T-helper 1 cell treated with Interleukin-12 subunit alpha and Interleukin-12 subunit beta and Interleukin-4 antibody, amounts not matched to agents 30 μg/mL and 1 μg/mL, for 36 hours (primary cell): ENCODE data around the gene CDCA7.
"Not testable (repeated sequence)": the region's sequence is repeated elsewhere in the genome, so short reads cannot be mapped to it uniquely, and the experiment has no call there.

ENCODE experiments used
- H3K27ac Mint-ChIP-seq: one replicate; pipeline ENCODE4 v1.8.0; 2021; ENCODE audit warnings: mild to moderate bottlenecking, mixed read lengths
- H3K27me3 Mint-ChIP-seq: one replicate; pipeline ENCODE4 v1.8.0; 2021; ENCODE audit warnings: low read depth, mixed read lengths
- H3K36me3 Mint-ChIP-seq: one replicate; pipeline ENCODE4 v1.8.0; 2021; ENCODE audit warnings: low read depth, mixed read lengths
- H3K4me1 Mint-ChIP-seq: one replicate; pipeline ENCODE4 v1.8.0; 2021; ENCODE audit warnings: low read depth, mixed read lengths
- H3K4me3 Mint-ChIP-seq: one replicate; pipeline ENCODE4 v1.8.0; 2021; ENCODE audit warnings: mild to moderate bottlenecking, moderate library complexity, mixed read lengths
- H3K9me3 Mint-ChIP-seq: one replicate; pipeline ENCODE4 v1.8.0; 2021; ENCODE audit warnings: mixed read lengths

CDCA7 gene

DNA sequence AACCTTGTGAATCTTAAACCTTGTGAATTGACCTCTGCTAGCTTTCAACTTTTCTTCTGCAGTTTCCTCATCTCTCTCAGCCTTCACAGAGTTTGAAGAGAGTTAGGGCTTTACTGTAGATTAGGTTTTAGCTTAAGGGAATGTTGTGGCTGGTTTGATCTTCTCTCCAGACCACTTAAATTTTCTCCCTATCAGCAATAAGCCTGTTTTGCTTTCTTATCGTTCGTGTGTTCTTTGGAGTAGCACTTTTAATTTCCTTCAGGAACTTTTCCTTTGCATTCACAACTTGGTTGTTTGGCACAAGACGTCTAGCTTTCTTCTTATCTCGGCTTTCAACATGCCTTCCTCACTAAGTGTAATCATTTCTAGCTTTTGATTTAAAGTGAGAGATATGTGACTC lies 2.8 kb upstream of the CDCA7 start:
- H3K4me1 Mint-ChIP-seq: peaks cover 34% of the 10 kb centered on the region

DNA sequence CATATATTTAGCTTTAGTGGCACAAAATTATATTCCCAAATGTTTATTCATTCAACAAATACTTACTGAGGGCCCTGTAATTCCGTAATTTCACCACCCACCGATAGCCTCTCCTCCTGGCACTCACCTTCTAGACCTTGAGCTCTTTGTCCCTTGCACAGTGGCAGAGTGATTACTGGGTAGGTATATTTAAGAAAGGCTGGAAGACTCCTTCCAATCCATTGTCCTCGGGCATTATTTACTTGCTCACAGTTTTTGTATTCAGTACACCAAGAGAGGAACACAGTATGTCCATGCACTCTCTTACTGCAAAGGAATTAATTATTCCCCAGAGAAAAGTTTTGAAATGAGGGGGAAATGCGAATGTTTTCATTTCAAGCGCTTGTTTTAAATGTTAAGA lies 1.1 kb upstream of the CDCA7 start:
- H3K27ac Mint-ChIP-seq: peak overlapping the region; percentile 95
- peaks cover 3% of the 10 kb centered on the region for H3K36me3 Mint-ChIP-seq
- peak overlapping the region; percentile 92 for H3K4me3 Mint-ChIP-seq
- peaks cover 6% of the 10 kb centered on the region for H3K27me3 Mint-ChIP-seq
- no peaks in the 10 kb centered on the region for H3K9me3 Mint-ChIP-seq
- H3K4me1 Mint-ChIP-seq: peaks cover 40% of the 10 kb centered on the region

More for the DNA sequence above, 2.8 kb upstream of the CDCA7 start:
- Mint-ChIP-seq H3K27me3 (peaks cover 6% of the 10 kb centered on the region), H3K4me3 (no peak overlapping the region), H3K27ac (no peak overlapping the region), H3K9me3 (peaks cover under 1% of the 10 kb centered on the region), H3K36me3 (peaks cover 1% of the 10 kb centered on the region)

DNA sequence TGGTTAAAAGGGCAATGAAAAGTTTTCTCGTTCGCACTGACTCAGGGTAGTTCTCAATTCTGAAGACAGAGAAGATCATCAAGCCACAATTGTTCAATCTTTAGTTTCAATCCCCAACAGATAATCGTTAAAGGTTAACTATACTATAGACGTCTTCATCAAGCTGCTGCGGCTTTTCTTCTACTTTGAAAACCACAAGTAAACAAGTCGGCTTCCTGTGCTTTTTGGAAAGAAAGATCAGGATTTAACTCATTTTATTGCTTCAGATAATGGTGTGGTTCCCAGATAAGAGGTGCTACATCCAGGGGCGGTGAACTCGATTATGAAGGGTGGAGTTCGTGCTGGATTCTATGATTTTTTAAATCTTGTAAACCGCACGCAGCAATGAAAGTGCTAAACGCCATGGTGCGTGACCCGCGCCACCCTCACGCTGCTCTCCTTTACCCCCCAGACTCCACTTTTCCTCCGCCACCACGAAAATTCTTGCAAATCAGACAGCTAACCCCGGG lies 545 bp upstream of the CDCA7 start:
- H3K36me3 Mint-ChIP-seq: peaks cover 7% of the 10 kb centered on the region
- peaks cover 6% of the 10 kb centered on the region for H3K27me3 Mint-ChIP-seq
- H3K4me1 Mint-ChIP-seq: peaks cover 46% of the 10 kb centered on the region
- H3K4me3 Mint-ChIP-seq: peak overlapping the region; percentile 92
- H3K27ac Mint-ChIP-seq: peak overlapping the region; percentile 95
- no peaks in the 10 kb centered on the region for H3K9me3 Mint-ChIP-seq

DNA sequence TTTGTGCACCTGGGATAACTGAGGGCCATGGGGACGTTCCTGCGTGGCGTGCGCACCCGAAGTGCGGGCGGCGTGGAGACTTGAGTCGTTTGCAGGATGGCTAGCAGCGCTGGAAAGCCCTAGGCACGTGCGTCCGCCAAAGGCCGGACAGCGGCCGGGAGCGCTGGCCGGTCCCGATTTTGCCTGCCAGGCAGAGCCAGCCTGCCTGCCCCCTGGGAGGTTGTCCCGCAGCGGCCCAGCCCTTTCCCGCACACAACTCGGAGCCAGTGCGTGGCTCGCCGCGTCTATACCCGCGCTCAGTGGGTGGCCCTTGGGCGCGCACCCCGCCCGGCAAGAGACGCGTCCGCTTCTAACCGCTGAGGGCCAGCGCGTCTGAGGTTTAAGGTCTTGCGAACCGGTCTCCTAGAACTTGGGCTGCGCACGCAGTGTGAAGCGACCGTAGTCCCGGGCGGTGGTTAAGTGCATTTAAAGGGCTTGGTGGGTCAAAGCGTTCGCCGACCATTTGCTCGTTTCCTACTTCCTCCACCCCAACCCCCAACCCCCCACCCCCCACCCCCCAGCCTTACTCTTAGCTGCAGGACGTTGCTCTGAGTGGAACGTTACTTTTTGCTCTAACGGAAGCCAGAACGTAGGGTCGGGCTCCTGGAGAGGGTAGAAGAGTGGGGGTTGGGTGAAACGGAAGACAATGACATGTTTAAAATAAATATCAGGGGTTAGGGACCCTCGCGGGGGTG lies 627 bp downstream of the CDCA7 start:
- Mint-ChIP-seq H3K9me3 (no peaks in the 10 kb centered on the region), H3K36me3 (peaks cover 11% of the 10 kb centered on the region), H3K4me1 (peaks cover 52% of the 10 kb centered on the region), H3K4me3 (peak overlapping the region; percentile 91), H3K27me3 (peaks cover 6% of the 10 kb centered on the region), H3K27ac (peak overlapping the region; percentile 95)

DNA sequence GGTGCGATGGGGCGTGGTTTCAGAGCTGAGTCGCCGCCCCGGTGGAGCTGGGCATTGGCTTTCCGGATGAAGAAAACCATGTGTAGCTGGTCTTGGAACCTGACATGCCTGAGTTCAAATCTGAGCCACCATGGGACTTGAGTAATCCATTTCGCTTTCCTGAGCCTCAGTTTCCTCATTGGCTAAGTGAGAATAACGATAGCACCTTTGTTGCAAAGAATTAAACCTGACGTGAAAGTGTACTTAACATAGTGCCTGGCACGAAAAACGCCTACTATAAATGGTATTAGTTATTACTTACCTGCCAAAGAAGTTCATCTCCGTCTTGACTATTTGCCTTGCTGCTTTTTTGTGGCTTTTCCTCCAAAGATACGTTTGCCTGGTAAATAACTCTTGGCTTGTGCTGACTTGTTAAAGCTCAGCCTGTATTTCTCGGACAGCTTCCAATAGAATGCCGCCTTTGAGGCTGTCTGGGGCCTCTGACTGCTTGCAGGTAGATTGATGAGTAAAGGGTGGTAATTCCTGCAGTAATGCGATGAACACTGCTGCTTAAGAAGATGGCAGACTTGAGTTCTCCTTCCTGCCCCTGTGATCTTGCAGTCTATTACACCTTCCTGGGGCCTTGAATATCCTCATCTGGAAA lies 1.3 kb downstream of the CDCA7 start:
- peak overlapping the region; percentile 91 for H3K4me3 Mint-ChIP-seq
- peaks cover 16% of the 10 kb centered on the region for H3K36me3 Mint-ChIP-seq
- H3K4me1 Mint-ChIP-seq: peaks cover 53% of the 10 kb centered on the region
- H3K27ac Mint-ChIP-seq: peak overlapping the region; percentile 84
- peaks cover 6% of the 10 kb centered on the region for H3K27me3 Mint-ChIP-seq
- no peaks in the 10 kb centered on the region for H3K9me3 Mint-ChIP-seq

DNA sequence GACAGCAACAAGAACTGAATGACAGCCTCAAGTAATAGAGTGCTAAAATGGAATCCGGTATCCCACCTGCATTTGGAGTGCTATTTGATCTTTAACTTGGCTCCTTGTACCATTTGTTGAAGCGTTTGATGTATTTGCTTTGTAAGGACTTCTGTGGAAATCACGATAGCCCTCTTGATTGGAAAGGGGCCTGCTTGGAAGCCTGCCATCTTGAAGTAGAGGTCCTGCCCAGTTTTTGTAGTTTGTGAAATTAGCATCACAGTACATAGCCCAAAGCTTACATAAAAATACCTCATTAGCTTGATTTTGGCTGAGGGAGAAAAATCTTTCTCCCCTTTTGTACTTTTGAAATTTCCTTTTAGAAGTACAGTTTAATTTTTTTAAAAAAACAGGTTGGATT lies 2.7 kb downstream of the CDCA7 start:
- H3K4me3 Mint-ChIP-seq: no peak overlapping the region
- no peaks in the 10 kb centered on the region for H3K9me3 Mint-ChIP-seq
- H3K27ac Mint-ChIP-seq: no peak overlapping the region
- peaks cover 20% of the 10 kb centered on the region for H3K36me3 Mint-ChIP-seq
- peaks cover 52% of the 10 kb centered on the region for H3K4me1 Mint-ChIP-seq
- H3K27me3 Mint-ChIP-seq: no peaks in the 10 kb centered on the region

DNA sequence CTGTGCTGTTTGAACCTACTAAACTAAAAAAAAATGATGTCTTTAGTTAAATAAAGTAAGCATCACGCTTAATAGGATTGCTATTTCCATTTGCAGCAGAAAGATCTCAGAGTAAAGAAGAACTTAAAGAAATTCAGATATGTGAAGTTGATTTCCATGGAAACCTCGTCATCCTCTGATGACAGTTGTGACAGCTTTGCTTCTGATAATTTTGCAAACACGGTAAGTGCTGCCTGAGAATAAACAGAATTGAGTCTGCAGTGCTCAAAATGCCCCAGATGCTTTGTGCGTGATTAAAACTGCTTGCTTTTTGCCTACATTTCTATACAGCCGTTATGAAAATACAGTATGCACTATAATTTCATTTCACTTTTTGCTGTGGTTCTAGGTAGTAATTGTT lies 3.9 kb downstream of the CDCA7 start:
- Mint-ChIP-seq H3K27ac (peak overlapping the region; percentile 46), H3K27me3 (no peaks in the 10 kb centered on the region), H3K9me3 (no peaks in the 10 kb centered on the region), H3K36me3 (peaks cover 25% of the 10 kb centered on the region), H3K4me3 (peak overlapping the region; percentile 16), H3K4me1 (peaks cover 48% of the 10 kb centered on the region)

DNA sequence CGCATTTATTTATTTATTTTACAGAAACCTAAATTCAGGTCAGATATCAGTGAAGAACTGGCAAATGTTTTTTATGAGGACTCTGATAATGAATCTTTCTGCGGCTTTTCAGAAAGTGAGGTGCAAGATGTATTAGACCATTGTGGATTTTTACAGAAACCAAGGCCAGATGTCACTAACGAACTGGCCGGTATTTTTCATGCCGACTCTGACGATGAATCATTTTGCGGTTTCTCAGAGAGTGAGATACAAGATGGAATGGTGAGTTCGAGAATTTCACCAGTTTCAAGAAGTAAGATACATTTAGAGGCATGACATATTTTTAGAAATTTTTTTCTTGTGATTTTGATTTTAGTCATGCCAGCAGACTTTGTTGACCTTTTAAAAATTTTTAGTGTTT lies 4.6 kb downstream of the CDCA7 start:
- Mint-ChIP-seq H3K27ac (peak overlapping the region; percentile 9), H3K9me3 (no peaks in the 10 kb centered on the region), H3K4me1 (peaks cover 42% of the 10 kb centered on the region), H3K36me3 (peaks cover 31% of the 10 kb centered on the region), H3K27me3 (no peaks in the 10 kb centered on the region), H3K4me3 (no peak overlapping the region)

DNA sequence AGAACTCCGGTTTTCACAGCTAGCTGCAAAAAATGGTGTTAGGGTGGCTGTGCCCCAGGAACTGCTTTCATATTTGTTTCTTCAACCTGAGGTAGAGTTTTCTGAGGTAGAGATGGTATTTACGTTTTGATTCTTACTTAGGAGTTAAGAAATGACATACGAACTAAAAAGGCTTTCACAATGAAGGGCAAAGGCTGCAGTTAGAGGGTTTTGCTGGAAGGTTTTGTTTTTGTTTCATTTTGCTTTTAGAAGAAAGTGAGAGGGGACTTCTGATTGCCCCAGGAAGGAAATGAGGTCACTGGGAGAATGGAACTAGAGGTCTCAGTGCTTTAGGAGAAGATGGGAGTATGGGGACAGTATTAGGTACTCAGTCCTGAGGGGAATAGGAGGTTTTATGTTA lies 15.5 kb downstream of the CDCA7 start:
- peak overlapping the region; percentile 35 for H3K4me3 Mint-ChIP-seq
- H3K27ac Mint-ChIP-seq: peak overlapping the region; percentile 88
- H3K36me3 Mint-ChIP-seq: peaks cover 41% of the 10 kb centered on the region
- H3K9me3 Mint-ChIP-seq: no peaks in the 10 kb centered on the region
- no peaks in the 10 kb centered on the region for H3K27me3 Mint-ChIP-seq
- peaks cover 22% of the 10 kb centered on the region for H3K4me1 Mint-ChIP-seq

DNA sequence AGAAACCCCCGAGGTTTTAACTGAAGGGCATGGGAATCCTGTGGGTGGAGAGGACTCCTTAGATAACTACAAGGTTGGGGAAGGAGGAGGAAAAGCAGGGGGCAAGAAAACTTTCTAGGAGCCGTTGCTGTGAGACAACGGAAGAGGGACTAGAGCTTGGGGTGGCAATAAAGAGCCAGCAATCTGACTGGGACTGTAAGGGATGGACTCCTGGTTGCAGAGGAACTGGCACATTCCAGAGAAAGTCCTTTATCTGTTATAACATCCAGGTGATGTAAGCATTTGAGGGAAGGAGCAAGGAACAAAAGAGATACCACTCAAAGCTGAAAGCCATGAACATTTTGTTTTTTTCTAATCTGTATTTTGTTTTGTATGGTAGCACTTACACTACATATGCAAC lies 16.4 kb downstream of the CDCA7 start:
- Mint-ChIP-seq H3K4me3 (no peak overlapping the region), H3K9me3 (no peaks in the 10 kb centered on the region), H3K27ac (peak overlapping the region; percentile 88), H3K4me1 (peaks cover 22% of the 10 kb centered on the region), H3K36me3 (peaks cover 36% of the 10 kb centered on the region), H3K27me3 (no peaks in the 10 kb centered on the region)

DNA sequence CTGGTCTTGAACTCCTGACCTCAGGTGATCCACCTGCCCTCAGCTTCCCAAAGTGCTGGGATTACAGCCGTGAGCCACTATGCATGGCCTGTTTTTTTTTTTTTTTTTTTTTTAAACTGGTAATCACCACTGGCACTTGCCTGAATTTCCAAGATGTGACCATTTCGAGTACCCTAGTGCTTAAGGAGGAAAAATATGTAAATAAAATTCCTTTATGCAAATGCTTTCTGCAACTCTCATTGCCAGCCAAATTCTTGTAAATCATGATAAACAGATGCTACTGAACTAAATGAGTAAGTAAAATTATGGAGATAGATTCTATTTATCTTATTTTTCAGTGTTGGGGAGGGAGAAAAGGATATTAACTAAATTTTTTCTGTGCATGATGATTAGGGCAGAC lies 18.6 kb downstream of the CDCA7 start:
- H3K9me3 Mint-ChIP-seq: no peaks in the 10 kb centered on the region
- H3K4me1 Mint-ChIP-seq: peaks cover 20% of the 10 kb centered on the region
- H3K4me3 Mint-ChIP-seq: no peak overlapping the region
- no peaks in the 10 kb centered on the region for H3K27me3 Mint-ChIP-seq
- H3K27ac Mint-ChIP-seq: no peak overlapping the region
- peaks cover 25% of the 10 kb centered on the region for H3K36me3 Mint-ChIP-seq

DNA sequence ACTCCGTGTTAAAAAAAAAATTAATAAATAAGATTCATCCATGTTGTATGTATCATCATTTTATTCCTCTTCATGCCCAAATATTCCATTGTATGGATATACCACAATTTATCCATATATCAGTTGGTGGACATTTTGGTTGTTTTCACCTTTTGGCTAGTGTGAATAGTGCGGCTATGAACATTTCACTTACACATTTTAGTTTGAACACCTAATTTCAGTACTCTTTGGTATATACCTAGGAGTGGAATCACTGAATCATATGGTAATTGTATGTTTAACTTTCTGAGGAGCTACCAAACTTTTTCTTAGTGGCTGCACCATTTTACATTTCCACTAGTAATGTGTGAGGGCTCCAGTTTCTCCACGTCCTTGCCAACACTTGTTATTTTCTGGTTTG lies 20.0 kb downstream of the CDCA7 start:
- H3K4me1 Mint-ChIP-seq: peaks cover 11% of the 10 kb centered on the region
- H3K27me3 Mint-ChIP-seq: no peaks in the 10 kb centered on the region
- H3K9me3 Mint-ChIP-seq: no peaks in the 10 kb centered on the region
- H3K36me3 Mint-ChIP-seq: peaks cover 18% of the 10 kb centered on the region
- H3K4me3 Mint-ChIP-seq: no peak overlapping the region
- H3K27ac Mint-ChIP-seq: no peak overlapping the region

DNA sequence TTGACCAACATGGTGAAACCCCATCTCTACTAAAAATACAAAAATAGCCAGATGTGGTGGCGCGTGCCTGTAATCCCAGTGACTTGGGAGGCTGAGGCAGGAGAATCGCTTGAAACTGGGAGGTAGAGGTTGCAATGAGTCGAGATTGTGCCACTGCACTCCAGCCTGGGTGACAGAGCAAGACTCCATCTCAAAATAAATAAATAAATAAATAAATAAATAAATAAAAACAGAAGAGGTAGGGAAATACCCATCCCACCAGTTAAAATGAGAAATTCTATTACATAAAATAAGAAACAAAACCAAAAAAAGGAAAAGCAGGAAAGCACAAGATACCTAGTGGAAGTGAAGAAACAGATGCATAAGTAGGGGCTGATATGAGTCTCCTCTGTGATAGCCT lies 30.9 kb downstream of the CDCA7 start:
- not testable (repeated sequence) for H3K4me3 Mint-ChIP-seq, H3K27ac Mint-ChIP-seq, H3K4me1 Mint-ChIP-seq, H3K36me3 Mint-ChIP-seq, H3K27me3 Mint-ChIP-seq, H3K9me3 Mint-ChIP-seq

DNA sequence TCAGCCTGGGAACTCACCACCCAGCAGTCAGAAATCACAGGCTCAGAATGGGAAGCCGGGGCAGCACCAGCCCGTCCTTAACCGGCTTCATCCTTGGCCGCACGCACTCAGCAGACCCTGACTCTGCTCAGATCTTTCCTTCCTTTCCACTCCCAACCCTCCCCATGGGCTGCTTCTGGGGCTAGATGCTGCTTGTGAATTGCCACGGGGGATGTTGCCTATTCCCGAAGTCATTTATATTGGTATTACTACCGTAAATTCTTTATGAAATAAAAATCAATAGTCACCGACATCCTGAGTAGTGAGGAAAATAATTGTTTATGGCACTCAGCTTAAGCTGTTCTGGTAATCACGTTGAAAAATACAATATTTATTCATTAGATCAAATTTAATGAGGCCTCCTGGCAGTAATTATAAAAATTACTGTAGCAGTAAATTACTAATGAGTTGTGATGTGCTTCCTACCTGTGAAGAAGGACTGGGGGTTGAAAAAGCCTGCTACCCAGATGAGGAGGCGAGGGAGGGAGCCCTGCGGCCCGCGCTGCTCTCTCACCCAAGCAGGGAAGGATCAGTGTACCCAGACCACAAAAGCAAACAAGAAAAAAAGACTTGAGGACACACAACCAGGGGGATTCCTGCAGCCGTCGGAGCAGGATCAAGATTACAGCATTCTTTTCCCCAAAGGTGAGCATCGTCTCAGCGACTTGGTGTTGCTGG lies 31.5 kb downstream of the CDCA7 start:
- H3K9me3 Mint-ChIP-seq: no peaks in the 10 kb centered on the region
- H3K36me3 Mint-ChIP-seq: peaks cover 8% of the 10 kb centered on the region

DNA sequence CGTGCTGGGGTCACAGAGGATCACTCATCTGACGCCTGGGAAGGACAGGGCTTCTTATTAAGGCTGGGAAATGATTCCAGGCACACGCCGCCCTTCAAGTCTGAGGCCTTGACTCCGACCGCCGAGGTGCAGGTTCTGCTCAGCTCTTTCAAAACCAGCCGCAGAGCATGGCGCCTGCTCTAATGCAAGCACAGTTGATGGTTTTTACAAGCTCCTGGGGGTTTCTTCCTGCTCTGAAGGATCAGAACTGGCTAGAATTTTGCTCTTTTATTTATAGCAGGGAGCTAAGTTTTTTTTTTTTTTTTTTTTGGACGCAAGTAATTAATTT lies 32.0 kb downstream of the CDCA7 start:
- no peaks in the 10 kb centered on the region for H3K9me3 Mint-ChIP-seq
- no peak overlapping the region for H3K27ac Mint-ChIP-seq
- no peak overlapping the region for H3K4me3 Mint-ChIP-seq
- H3K27me3 Mint-ChIP-seq: no peaks in the 10 kb centered on the region
- H3K36me3 Mint-ChIP-seq: peaks cover 8% of the 10 kb centered on the region
- no peaks in the 10 kb centered on the region for H3K4me1 Mint-ChIP-seq

More for the DNA sequence above, 31.5 kb downstream of the CDCA7 start:
- Mint-ChIP-seq H3K4me3 (no peak overlapping the region), H3K27ac (no peak overlapping the region), H3K4me1 (no peaks in the 10 kb centered on the region), H3K27me3 (no peaks in the 10 kb centered on the region)
